GM18909 (cell line): ENCODE measurements around the gene PLA2G2E.
"Not testable (repeated sequence)": the region's sequence is repeated elsewhere in the genome, so short reads cannot be mapped to it uniquely, and the experiment has no call there.

Experiments used
- ATAC-seq: cut with Tn5 transposase; IDR thresholded peaks from one replicate; pipeline ENCODE4 v1.9.1; 2021; ENCODE audit warnings: mild to moderate bottlenecking; ENCODE audit not compliant: unreplicated experiment, poor library complexity

PLA2G2E gene

DNA sequence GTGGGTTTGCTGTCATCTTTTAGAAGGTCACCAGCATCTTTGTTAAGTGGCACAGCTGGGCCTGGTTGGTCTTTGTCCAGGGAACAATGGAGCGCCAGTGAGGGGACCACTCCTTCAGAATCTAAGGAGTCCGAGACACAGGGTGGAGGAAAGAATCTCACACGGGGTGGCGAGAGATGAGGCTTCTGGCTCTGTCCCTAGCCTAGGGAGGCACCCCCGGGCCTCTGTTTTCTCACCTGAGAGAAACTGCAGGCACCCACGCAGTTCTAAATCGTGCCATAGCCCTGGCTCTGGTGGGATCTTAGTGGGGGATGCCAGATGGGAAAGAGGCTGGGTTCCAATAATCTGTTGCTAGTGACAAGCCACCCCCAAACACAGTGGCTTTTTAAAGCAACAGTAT is 10.9 kb upstream of the PLA2G2E start:
- ATAC-seq, result no peak

DNA sequence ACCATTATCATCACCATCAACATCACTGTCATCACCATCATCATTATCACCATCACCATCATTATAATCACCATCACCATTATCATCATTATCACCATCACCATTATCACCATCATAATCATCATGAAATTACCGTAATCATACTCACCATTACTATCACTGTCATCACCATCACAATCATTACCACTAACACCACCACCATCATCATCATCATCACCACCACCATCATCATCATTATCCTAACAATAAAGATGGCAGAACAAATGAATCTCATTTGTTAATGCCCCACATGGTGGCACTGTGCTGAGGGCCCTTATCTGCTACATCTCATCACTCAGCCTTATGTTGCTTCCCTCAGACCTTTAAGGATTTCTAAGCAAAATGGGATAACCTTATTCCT is 9.4 kb upstream of the PLA2G2E start:
- no peak for ATAC-seq

GRCh38 chr1:19927130-19927421 is 3.7 kb upstream of the PLA2G2E start:
- not testable (repeated sequence) for ATAC-seq

DNA sequence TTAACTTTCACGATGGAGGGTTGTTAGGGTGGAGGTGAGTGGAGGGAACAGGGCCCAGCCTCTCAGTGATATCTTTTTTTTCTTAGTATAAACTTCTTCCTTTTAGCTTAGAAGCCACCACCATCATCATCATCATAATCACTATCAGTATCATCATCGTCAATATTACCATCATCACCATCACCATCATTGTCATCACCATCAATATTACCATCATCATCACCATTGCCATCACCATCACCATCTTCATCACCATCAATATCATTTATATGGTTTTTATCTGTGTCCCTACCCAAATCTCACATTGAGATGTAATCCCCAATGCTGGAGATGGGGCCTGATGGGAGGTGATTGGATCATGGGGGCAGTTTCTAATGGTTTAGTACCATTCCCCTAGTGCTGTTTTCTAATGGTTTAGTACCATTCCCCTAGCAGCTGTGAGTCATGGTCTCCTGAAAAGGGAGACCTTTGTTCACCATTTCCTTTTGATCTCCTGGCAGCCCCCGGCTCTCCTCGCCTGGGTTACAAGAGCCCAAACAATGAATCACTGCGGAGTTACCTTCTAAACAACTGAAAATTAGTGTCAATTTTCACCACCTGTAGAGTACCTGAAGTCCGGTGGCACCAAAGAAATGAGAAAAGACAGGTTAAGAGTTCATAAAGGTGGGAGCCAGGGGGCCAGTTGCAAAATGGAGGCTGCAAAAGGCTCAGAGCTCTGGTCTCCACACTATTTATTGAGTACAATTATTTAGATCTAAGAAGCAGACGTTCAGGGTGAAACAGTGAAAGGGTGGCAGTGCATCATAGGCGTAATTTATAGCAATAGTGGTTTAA is 3.1 kb upstream of the PLA2G2E start:
- no peak for ATAC-seq

GRCh38 chr1:19925342-19926070 is 2.1 kb upstream of the PLA2G2E start:
- no peak for ATAC-seq

DNA sequence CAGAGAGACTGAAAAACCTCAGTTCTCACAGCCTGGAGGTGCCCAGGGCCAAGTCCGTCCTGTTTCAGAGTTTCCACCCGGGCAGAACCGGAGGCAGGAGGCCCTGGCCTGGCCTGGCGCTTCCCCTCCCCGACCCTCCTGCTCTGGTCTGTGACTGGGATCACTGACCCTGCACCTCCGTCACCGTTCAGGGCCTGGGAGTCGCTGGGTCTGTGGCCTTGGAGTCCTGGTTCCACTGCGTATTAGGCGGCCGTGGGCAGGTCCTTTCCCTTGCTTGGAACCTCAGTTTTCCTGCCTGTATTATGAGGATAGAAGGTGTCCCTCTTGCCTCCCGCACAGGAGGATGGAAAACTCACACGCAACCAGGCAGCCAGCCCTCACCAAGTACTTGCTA is 533 bp upstream of the PLA2G2E start:
- no peak for ATAC-seq

- no peak for ATAC-seq
Measured at GRCh38 chr1:19922015-19922688, 1.3 kb downstream of the PLA2G2E start.

- ATAC-seq, result no peak
Measured at GRCh38 chr1:19921310-19921709, 2.1 kb downstream of the PLA2G2E start.

GRCh38 chr1:19920132-19920710 is 3.2 kb downstream of the PLA2G2E start:
- ATAC-seq, result no peak

- ATAC-seq, result no peak
Measured at GRCh38 chr1:19918057-19918456, 5.4 kb downstream of the PLA2G2E start.

- ATAC-seq, result no peak
Measured at GRCh38 chr1:19910650-19911049, 12.8 kb downstream of the PLA2G2E start.

- ATAC-seq, result no peak
Measured at GRCh38 chr1:19909971-19910370, 13.4 kb downstream of the PLA2G2E start.

- ATAC-seq, result no peak
Measured at GRCh38 chr1:19909392-19909791, 14.0 kb downstream of the PLA2G2E start.

DNA sequence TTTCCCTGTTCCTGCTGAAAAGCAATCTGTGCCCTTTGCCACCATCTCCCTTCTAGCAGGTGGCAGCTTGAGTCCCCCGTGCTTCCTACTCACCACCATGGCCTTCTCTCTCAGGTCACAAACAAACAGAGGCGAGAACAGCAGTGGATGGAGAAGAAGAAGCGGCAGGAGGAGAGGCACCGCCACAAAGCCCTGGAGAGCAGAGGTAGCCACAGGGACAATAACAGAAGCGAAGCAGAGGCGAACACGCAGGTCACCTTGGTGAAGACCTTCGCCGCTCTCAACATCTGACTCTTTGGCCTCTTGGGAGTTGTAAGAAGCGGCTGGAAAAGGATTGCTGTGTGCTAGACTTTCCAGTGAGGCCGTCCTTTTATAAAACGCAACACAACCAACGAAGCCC is 16.0 kb downstream of the PLA2G2E start:
- no peak for ATAC-seq

DNA sequence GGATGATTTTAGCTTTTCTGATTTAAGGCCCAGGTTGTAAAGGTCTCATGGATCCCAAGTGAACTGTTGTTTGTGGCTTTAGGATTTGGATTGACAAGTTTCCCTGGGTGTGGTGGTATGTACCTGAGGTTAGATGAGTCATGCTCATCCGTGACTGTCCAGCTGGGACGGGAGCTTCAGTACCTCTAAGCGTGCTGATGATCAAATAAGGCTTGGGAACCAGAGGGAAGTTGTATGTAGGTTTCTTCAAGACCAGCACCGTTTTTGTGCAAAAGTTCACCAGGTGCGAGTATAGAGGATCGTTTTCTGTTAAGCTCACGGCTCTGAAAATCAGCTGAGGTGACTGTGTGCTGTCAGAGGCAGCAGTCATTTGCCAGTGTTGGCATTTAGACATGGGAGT is 19.8 kb downstream of the PLA2G2E start:
- no peak for ATAC-seq

DNA sequence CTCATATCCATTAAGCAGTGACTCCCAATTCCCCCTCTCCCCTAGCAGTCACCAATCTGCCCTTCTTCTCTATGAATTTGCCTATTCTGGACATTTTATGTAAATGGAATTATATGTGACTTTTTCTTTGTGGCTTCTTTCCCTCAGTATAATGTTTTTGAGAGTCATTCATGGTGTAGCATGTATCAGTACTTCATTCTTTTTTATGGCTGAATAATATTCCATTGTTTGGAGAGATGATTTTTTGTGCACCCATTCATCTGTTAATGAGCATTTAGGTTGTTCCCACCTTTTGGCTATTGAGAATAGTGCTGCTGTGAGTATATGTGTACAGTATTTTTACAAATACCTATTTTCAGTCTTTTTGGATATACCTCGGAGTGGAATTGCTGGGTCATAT is 21.8 kb downstream of the PLA2G2E start:
- no peak for ATAC-seq

DNA sequence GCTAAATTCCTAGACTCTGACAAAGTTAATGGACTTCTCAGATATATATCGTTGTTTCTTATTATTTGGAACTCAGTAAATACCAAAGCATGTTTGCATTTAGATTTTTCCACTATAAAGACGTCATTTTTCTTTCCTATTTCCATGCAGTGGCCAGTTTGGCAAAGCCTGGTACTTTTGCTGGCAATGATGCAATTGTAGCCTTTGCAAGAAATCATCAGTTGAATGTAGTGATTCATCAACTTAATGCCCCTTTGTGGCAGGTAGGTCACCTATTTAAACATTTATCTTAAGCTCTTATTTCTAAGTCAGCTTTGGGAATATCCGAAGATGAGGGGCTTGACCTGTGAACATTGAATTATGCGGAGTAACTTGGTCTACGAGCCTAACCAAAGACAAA is 29.2 kb downstream of the PLA2G2E start:
- no peak for ATAC-seq

GRCh38 chr1:19893687-19894086 is 29.7 kb downstream of the PLA2G2E start:
- ATAC-seq, result no peak

DNA sequence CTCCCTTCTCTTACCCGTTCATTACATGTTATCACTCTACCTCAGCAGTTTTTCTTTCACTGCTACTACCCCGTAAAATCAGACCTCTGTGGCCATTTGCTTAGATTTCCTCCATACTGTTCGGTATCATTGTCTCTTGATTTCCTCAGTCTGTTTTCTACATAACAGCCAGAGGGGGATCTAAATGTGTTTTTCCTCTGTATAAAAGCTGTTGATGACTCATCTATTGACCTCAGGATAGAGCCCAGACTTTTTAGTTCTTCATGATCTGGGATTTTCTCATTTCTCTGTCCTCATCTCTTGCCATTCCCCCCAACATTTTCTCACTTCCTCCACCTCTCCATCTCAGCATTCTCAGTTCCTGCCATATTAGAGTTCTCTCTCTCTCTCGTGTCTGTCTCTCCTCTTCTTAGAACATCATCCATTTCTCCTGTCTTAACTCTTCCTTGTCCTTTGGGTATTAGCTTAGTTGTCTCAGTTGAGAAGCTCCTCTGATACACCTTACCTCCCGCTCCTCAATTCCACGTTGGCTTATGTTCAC is 30.7 kb downstream of the PLA2G2E start:
- ATAC-seq, result no peak

DNA sequence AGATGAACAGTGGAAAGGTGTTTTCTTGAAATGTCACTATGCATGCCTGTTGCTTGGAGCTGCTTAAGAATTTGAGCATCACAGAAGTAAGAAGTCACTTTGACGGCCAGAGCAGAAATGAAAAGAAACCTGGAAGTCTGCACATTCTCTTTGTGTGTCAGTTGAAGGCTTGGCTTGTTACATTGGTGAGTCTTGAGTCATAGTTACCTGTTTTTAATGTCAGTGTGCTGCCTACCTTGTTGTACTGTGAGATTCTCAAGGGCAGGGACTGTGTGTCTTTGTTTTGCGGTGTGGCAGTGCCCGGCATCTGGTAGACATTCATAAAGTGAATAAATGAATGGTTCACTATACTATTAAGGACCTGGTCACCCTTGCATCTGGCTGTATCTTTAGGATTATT is 31.3 kb downstream of the PLA2G2E start:
- ATAC-seq, result no peak

- ATAC-seq, result no peak
Measured at GRCh38 chr1:19889656-19890055, 33.8 kb downstream of the PLA2G2E start.
